Duodenal mucosa (tissue), 2 donors: Measurements from ENCODE around the gene PREP.
A peak's percentile ranks its signal among the peaks of the same experiment; 100 is the strongest.

Experiments used
- H3K27ac ChIP-seq: one replicate; pipeline ENCODE4 v1.7.0; 2013; ENCODE audit warnings: low read depth, low read length
- H3K27me3 ChIP-seq, 2 donors: one replicate each; pipeline ENCODE4 v1.7.0; 2013; ENCODE audit warnings: low read length in 2 of 2, control low read depth in 1 of 2; ENCODE audit not compliant: insufficient read depth in 2 of 2, control insufficient read depth in 1 of 2
- H3K36me3 ChIP-seq, 2 donors: one replicate each; pipeline ENCODE4 v1.7.0; 2013; ENCODE audit warnings: low read length in 2 of 2, control low read depth in 1 of 2; ENCODE audit not compliant: insufficient read depth in 2 of 2, control insufficient read depth in 1 of 2
- H3K4me1 ChIP-seq, 2 donors: one replicate each; pipeline ENCODE4 v1.7.0; 2013; ENCODE audit warnings: low read length in 2 of 2, control low read depth in 1 of 2; ENCODE audit not compliant: insufficient read depth in 2 of 2, control insufficient read depth in 1 of 2
- H3K4me3 ChIP-seq, 2 donors: one replicate each; pipeline ENCODE4 v1.7.0; 2013; ENCODE audit warnings: low read length in 2 of 2, low read depth in 1 of 2
- H3K9ac ChIP-seq, 2 donors: one replicate each; pipeline ENCODE4 v1.7.0; 2013; ENCODE audit warnings: low read length in 2 of 2, low read depth in 1 of 2
- H3K9me3 ChIP-seq, 2 donors: one replicate each; pipeline ENCODE4 v1.7.0; 2013; ENCODE audit warnings: low read length in 2 of 2, control low read depth in 1 of 2; ENCODE audit not compliant: control insufficient read depth in 1 of 2

PREP gene

DNA sequence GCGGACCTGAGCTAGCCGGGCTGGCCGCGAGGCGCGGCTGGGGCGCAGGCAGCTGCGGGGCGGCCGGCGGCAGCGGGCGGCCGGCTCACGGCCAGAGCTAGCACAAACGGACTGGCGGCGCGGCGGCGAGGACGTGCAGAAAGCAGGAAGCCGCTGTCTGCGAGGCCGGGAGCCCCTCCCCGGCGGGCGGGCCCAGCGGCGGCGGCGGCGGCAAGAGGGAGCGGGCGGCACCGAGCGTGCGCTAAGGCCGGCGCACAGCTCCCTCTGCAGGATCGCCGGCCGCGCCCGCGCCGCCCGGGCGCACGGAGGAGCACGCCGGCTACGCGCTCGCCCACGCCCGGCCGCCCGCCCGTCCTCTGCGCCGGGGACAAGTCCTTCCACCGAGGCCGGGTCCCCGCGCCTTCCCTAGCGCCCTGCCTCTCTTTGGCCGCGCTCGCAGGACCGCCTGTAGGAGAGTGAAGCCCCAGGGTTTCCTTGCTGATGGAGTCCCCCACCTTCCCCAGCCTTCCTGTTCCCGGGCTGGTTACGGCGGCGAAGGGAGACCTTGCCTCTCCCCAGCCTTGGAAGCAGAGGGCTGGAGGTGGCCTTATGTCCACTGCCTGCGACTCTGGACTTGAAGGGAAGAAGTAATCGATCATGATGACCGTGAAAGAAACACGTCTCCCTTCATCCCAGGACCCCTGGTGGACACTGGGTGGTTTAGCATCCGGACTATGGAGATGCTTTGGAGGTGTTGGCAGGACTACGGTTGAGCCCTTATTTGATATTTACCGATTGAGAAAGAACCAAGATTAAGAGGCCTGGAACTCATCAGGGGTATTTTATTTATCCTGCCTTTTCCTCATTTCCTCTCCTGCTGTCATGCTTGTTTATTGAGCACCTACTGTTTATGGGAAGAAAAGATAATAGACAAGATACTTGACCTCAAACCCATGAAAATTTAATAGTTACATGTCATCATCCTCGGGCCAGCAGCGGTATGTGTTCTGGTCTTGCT lies at the start of gene PREP:
Gene PREP, minus strand, starts transcription at position 144 of the 997 bp plus-strand sequence. CDS start 191 bp downstream, outside the sequence.
- Histone ChIP-seq H3K4me1 (peaks cover 28 to 31% of the 10 kb centered on the region in 2 donors), H3K27ac (peak within 1 kb of the TSS; percentile 86), H3K9ac (peak within 1 kb of the TSS; percentile 76 to 78), H3K9me3 (no peaks in the 10 kb centered on the region), H3K4me3 (peak within 1 kb of the TSS; percentile 90 to 93), H3K27me3 (no peaks in the 10 kb centered on the region), H3K36me3 (no peaks in the 10 kb centered on the region)

- Histone ChIP-seq H3K9me3 (no peaks in the 10 kb centered on the region), H3K9ac (no peak overlapping the region), H3K36me3 (no peaks in the 10 kb centered on the region), H3K27ac (no peak overlapping the region), H3K4me1 (no peaks in the 10 kb centered on the region), H3K27me3 (no peaks in the 10 kb centered on the region), H3K4me3 (no peak overlapping the region)
Observed at GRCh38 chr6:105452376-105452775, 49.5 kb upstream of the PREP start.

DNA sequence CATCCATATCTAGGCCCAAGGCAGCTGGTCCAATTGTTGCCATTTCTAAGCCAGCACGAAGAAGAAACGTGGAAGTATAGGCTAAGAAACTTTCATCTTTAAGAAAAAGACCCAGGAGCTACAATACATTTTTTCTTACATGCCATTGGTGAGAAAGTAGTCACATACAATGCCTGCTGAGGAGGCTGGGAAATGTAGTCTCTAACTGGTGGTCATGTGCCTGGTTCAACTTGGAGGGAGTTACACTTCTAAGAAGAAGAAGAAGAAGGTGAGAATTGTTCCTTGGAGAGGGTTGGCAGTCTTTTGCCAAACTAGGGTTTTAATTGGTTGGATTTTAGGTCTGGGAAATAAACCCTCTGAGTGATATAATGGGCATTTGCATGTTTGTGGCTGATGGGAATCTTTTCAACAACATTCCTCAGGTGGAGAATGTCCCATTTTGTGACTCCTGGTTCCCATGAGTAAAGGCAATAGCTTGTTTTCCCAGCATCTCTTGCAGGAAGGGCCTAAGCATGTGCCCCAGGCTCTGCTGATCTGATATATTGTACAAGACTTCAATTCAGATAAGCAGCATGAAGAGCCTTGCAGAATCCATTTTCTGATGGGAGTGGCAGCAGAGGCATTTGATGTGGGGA lies 47.0 kb upstream of the PREP start:
- no peaks in the 10 kb centered on the region for H3K36me3 ChIP-seq
- no peaks in the 10 kb centered on the region for H3K27me3 ChIP-seq
- no peaks in the 10 kb centered on the region for H3K9me3 ChIP-seq
- H3K4me1 ChIP-seq: no peaks in the 10 kb centered on the region
- H3K9ac ChIP-seq: no peak overlapping the region
- no peak overlapping the region for H3K4me3 ChIP-seq
- H3K27ac ChIP-seq: no peak overlapping the region

DNA sequence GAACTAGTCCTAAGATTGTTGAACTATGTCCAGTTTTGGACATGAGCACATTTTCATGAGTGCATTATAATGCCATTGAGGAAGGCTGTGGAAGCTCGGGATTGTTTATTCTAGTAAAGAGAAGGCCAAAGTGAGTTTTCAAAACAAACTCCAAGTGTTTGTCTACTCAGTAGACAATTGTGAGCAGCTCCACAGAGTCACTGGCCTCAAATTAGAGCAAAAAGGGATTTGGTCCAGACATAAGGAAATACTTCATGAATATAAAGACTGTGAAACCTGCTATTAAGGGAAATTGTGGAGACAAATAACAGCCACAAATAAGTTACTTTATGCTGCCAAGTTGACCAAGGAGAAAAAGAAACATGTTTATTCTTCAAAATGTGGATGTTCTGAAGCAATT lies 42.6 kb upstream of the PREP start:
- no peaks in the 10 kb centered on the region for H3K4me1 ChIP-seq
- H3K9me3 ChIP-seq: no peaks in the 10 kb centered on the region
- no peaks in the 10 kb centered on the region for H3K27me3 ChIP-seq
- H3K36me3 ChIP-seq: no peaks in the 10 kb centered on the region
- H3K9ac ChIP-seq: no peak overlapping the region
- H3K27ac ChIP-seq: no peak overlapping the region
- no peak overlapping the region for H3K4me3 ChIP-seq

- H3K4me1 ChIP-seq: no peaks in the 10 kb centered on the region
- H3K9ac ChIP-seq: no peak overlapping the region
- no peak overlapping the region for H3K4me3 ChIP-seq
- H3K9me3 ChIP-seq: no peaks in the 10 kb centered on the region
- H3K27ac ChIP-seq: no peak overlapping the region
- H3K27me3 ChIP-seq: no peaks in the 10 kb centered on the region
- no peaks in the 10 kb centered on the region for H3K36me3 ChIP-seq
Observed at GRCh38 chr6:105443941-105444340, 41.1 kb upstream of the PREP start.

- no peak overlapping the region for H3K27ac ChIP-seq
- no peaks in the 10 kb centered on the region for H3K9me3 ChIP-seq
- no peak overlapping the region for H3K9ac ChIP-seq
- no peaks in the 10 kb centered on the region for H3K27me3 ChIP-seq
- no peaks in the 10 kb centered on the region for H3K4me1 ChIP-seq
- H3K4me3 ChIP-seq: no peak overlapping the region
- no peaks in the 10 kb centered on the region for H3K36me3 ChIP-seq
Observed at GRCh38 chr6:105442369-105442768, 39.5 kb upstream of the PREP start.

- Histone ChIP-seq H3K4me1 (no peaks in the 10 kb centered on the region), H3K36me3 (no peaks in the 10 kb centered on the region), H3K27ac (no peak overlapping the region), H3K4me3 (no peak overlapping the region), H3K9ac (no peak overlapping the region), H3K9me3 (no peaks in the 10 kb centered on the region), H3K27me3 (no peaks in the 10 kb centered on the region)
Observed at GRCh38 chr6:105437236-105437635, 34.4 kb upstream of the PREP start.

GRCh38 chr6:105433723-105434122 lies 30.8 kb upstream of the PREP start:
- H3K9ac ChIP-seq: no peak overlapping the region
- H3K9me3 ChIP-seq: no peaks in the 10 kb centered on the region
- peaks cover 0 to 6% of the 10 kb centered on the region in 2 donors for H3K4me1 ChIP-seq
- no peak overlapping the region for H3K27ac ChIP-seq
- H3K27me3 ChIP-seq: no peaks in the 10 kb centered on the region
- H3K4me3 ChIP-seq: no peak overlapping the region
- no peaks in the 10 kb centered on the region for H3K36me3 ChIP-seq

- Histone ChIP-seq H3K27ac (no peak overlapping the region), H3K4me1 (peaks cover 6% of the 10 kb centered on the region in 2 donors), H3K36me3 (no peaks in the 10 kb centered on the region), H3K27me3 (no peaks in the 10 kb centered on the region), H3K9ac (no peak overlapping the region), H3K9me3 (no peaks in the 10 kb centered on the region), H3K4me3 (no peak overlapping the region)
Observed at GRCh38 chr6:105432797-105433196, 29.9 kb upstream of the PREP start.

DNA sequence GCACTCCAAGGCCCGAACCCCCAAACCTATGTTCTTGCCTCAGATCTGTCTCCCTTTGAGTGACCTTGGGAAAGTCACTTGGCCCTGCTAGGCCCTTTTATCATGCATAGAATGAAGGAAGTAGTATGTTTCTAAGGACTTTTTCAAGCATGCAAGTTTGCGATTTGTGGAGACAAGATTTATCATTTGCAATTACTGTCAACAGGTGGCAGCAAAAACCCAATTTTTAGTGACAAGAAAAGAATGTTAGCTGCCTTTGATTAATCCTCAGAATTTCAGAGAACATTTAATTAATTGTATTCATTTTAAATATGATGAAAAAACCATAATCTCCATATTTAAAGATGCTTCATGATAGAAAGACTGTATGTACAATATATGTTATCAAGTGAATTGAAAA lies 28.3 kb upstream of the PREP start:
- Histone ChIP-seq H3K9ac (no peak overlapping the region), H3K9me3 (no peaks in the 10 kb centered on the region)

More for the DNA sequence above, 28.3 kb upstream of the PREP start:
- H3K4me1 ChIP-seq: peaks cover 6% of the 10 kb centered on the region in 2 donors
- H3K4me3 ChIP-seq: no peak overlapping the region
- no peaks in the 10 kb centered on the region for H3K27me3 ChIP-seq
- H3K27ac ChIP-seq: no peak overlapping the region
- H3K36me3 ChIP-seq: no peaks in the 10 kb centered on the region
